GM19372 (cell line): ENCODE measurements around the gene BCAT1.
"Not testable (repeated sequence)": the region's sequence is repeated elsewhere in the genome, so short reads cannot be mapped to it uniquely, and the experiment has no call there.

Experiments used
- ATAC-seq: cut with Tn5 transposase; IDR thresholded peaks from one replicate; pipeline ENCODE4 v1.9.1; 2021; ENCODE audit warnings: mild to moderate bottlenecking, low read depth, moderate library complexity; ENCODE audit not compliant: unreplicated experiment

Gene BCAT1

GRCh38 chr12:24823808-24824515, 124.9 kb downstream of the BCAT1 start:
- ATAC-seq: no peak

GRCh38 chr12:24822121-24822899, 126.6 kb downstream of the BCAT1 start:
- ATAC-seq: peak; percentile 58

- peak; percentile 44 for ATAC-seq
Measured at GRCh38 chr12:24821691-24822090, 127.2 kb downstream of the BCAT1 start.

GRCh38 chr12:24820872-24821271, 128.0 kb downstream of the BCAT1 start:
- no peak for ATAC-seq

- no peak for ATAC-seq
Measured at GRCh38 chr12:24818351-24818750, 130.6 kb downstream of the BCAT1 start.

GRCh38 chr12:24815114-24815423, 133.8 kb downstream of the BCAT1 start:
- peak; percentile 44 for ATAC-seq

GRCh38 chr12:24814379-24815113, 134.4 kb downstream of the BCAT1 start:
- peak; percentile 86 for ATAC-seq

- ATAC-seq: no peak
Measured at GRCh38 chr12:24810378-24810777, 138.5 kb downstream of the BCAT1 start.

GRCh38 chr12:24809306-24809705, 139.6 kb downstream of the BCAT1 start:
- not testable (repeated sequence) for ATAC-seq

GRCh38 chr12:24808651-24809050, 140.2 kb downstream of the BCAT1 start:
- no peak for ATAC-seq

- ATAC-seq: no peak
Measured at GRCh38 chr12:24806386-24806785, 142.5 kb downstream of the BCAT1 start.

GRCh38 chr12:24803430-24804245, 145.3 kb downstream of the BCAT1 start:
- no peak for ATAC-seq

- peak; percentile 78 for ATAC-seq
Measured at GRCh38 chr12:24798335-24798734, 150.6 kb downstream of the BCAT1 start.

GRCh38 chr12:24797901-24798300, 151.0 kb downstream of the BCAT1 start:
- no peak for ATAC-seq

- ATAC-seq: no peak
Measured at GRCh38 chr12:24796876-24797275, 152.0 kb downstream of the BCAT1 start.

- no peak for ATAC-seq
Measured at GRCh38 chr12:24795699-24796347, 153.1 kb downstream of the BCAT1 start.

- ATAC-seq: no peak
Measured at GRCh38 chr12:24791622-24792021, 157.3 kb downstream of the BCAT1 start.

- no peak for ATAC-seq
Measured at GRCh38 chr12:24788886-24789285, 160.0 kb downstream of the BCAT1 start.

- ATAC-seq: no peak
Measured at GRCh38 chr12:24780697-24781368, 168.1 kb downstream of the BCAT1 start.
